Amniotic epithelial cell (primary cell): Measurements from ENCODE around the gene CRLF3.
"Not testable (repeated sequence)": the region's sequence is repeated elsewhere in the genome, so short reads cannot be mapped to it uniquely, and the experiment has no call there.

Source experiments
- DNase-seq: peaks from one replicate; pipeline ENCODE4 v3.0.0-alpha.2; 2010; ENCODE audit warnings: low read depth

CRLF3 gene

GRCh38 chr17:30814236-30814635 lies 10.3 kb downstream of the CRLF3 start:
- not testable (repeated sequence) for DNase-seq

DNA sequence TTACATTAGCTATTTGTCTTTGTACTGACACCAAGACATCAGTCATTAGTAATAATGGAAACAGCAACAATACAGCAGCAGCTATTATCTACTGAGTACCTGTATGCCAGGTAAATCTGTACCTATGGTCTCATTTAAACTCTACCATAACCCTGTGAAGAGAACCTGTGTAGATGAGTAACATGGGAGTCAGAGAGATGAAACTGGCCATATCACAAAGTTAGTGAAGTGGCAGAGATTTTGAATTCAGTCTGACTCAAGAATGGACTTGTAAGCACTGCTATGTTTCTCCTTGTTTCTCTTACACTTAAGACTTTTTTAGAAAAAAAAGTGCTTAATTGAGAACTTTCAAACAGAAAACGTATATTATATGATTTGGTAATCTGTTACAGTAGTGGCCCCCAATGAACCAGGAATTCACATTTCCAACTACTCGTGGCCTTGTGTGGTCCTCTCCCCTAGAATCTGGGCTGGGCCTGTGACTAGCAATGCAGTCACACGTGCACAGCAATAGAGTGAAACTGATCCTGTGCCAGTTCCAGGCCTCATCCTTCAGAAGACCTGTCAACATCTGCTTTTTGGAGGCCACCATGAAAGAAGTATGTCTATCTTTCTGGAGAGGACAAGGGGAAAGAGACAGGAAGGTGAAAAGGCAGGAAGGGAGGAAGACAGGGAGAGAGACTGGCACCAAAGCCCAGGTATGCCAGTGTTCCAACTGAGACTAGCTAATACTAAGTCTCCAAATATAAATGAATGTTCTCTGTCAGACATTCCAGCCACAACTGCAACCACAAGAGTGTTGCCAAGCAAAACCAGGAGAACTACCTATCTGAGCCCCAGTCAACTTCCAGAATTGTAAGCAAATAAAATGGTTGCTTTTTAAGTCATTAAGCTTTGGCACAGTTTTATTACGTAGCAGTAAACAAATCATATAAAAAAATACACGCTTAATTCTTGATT lies 12.0 kb downstream of the CRLF3 start:
- DNase-seq, result peak; percentile 48

DNA sequence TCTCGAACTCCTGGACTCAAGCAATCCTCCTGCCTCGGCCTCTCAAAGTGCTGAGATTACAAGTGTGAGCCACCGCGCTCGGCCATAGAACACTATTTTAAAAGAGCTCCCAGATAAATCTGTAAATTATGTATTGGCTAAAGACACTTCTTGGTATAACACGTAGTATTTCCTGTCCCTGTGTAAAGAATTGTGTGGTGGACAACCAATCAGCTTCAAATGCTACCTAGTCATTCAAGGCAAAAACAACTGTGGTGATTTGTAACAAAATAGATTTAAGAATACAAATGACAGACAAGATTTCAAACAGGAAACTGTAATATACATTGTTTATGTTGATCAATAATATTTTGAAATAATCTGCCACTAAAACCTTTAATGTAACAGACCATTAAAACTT lies 14.6 kb downstream of the CRLF3 start:
- DNase-seq, result no peak

DNA sequence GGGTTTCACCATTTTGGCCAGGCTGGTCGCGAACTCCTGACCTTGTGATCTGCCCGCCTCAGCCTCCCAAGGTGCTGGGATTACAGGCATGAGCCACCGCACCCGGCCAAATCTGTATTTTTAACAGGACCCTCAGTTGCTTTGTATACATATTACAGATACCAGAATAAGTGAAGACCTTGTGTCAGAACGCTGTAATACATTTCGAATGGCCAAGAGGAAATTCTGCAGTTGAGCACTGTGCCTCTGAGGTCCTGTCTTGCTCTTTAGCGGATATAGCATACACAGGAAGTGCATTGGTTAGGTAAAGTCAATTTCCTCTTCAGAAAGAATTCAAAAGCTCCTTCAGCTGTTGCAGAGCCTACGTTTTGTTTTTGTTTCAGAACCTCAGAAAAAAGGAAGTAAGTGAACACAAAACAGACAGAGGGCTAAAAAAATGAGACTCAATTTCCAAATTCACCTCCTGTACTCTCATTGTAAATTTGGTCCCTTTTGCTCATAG lies 15.7 kb downstream of the CRLF3 start:
- DNase-seq, result no peak

- no peak for DNase-seq
Observed at GRCh38 chr17:30807896-30808295, 16.6 kb downstream of the CRLF3 start.

DNA sequence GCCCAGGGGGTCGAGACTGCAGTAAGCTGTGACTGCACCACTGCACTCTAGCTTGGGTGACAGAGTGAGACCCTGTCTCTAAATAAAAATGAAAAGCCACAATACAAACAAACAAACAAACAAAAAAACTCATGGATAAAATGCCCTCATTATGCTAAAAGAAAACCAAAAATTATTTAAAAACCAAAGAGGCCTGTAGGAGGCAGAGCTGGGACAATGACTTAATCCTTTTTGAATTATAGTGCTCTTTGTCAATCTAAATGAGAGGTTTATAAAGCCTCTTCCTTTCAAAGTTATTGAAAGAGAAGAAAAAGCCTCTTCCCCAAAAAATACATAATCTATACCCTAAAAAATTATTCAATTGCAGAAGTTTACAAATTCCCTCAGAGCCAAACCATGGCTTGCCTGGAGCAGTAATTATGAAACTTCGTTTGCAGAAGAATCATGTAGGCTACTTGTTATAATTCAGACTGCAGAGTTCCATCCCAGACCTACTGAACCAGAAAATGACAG lies 18.5 kb downstream of the CRLF3 start:
- DNase-seq, result no peak

DNA sequence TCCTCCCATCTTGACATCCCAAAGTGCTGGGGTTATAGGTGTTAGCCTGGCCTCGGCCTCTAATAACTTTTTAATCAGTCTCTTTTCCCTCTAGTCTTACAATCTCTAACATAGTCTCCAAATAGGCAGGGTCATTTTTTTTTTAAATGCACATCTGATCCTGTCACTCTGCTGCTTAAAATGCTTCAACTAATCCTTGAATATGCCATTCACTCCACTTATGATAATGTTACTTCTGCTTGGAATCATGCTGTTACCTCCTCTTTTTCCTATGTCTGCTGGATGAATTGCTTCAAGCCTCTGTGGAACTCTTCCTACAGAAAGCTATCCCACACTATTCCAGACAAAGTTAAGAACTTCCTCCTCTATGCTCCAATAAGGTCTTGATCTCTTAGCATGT lies 22.8 kb downstream of the CRLF3 start:
- no peak for DNase-seq

- peak; percentile 45 for DNase-seq
Observed at GRCh38 chr17:30796016-30796415, 28.5 kb downstream of the CRLF3 start.

DNA sequence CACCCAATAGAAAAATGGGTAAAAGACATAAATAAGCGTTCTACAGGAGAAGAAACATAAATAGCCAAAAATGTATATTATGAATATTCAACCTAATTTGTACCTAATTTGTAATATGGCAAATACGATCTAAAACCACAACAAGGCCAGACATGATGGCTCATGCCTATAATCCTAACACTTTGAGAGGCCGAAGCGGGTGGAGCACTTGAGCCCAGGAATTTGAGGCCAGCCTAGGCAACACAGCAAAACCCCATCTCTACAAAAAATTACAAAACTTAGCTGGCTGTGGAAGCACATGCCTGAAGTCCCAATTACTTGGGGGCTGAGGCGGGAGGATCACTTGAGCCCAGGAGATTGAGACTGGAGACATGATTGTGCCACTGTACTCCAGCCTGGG lies 30.1 kb downstream of the CRLF3 start:
- no peak for DNase-seq

GRCh38 chr17:30793282-30793977 lies 31.1 kb downstream of the CRLF3 start:
- DNase-seq, result no peak

DNA sequence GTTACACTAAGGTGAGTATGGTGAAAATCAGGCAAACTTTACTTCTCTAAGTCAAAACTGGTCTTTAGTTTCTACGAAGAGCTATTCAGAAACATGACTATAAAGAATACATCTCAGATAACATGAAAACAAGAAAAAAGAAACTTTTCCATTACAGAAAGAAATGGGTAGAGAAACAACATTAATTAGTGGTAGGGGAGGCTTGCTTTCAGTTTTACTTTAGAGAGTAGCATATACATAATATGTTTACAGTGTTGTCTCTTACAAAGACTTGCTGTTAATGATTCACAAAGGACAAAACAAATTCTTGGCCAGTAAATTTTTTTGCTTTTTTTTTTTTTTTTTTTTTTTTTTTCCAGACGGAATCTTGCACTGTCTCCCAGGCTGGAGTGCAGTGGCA lies 34.2 kb downstream of the CRLF3 start:
- no peak for DNase-seq

- DNase-seq, result no peak
Observed at GRCh38 chr17:30788918-30789317, 35.6 kb downstream of the CRLF3 start.

- no peak for DNase-seq
Observed at GRCh38 chr17:30782206-30782605, 42.3 kb downstream of the CRLF3 start.

DNA sequence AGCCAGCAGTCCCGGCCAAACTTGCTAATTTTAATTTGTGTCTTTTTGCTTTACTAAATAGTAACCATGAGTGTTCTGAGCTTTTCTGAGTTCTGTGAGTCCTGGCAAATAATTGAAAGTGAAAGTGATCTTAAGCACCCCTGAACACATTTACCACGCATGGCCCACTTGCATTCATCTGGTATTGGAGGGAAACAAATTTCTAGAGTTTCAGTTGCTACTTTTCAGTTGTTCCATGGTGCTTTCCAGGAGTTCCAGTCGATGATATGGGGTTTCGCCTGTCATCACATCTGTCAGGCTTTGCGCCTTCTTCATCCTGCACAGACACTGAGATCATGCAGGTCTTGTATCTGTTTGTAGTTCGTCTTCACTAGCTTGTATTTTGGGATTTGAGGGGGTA lies 44.1 kb downstream of the CRLF3 start:
- DNase-seq, result no peak

- not testable (repeated sequence) for DNase-seq
Observed at GRCh38 chr17:30768771-30769170, 55.7 kb downstream of the CRLF3 start.

GRCh38 chr17:30767641-30768404 lies 56.7 kb downstream of the CRLF3 start:
- peak; percentile 72 for DNase-seq

- no peak for DNase-seq
Observed at GRCh38 chr17:30761060-30761459, 63.4 kb downstream of the CRLF3 start.

- not testable (repeated sequence) for DNase-seq
Observed at GRCh38 chr17:30753291-30753690, 71.2 kb downstream of the CRLF3 start.

- not testable (repeated sequence) for DNase-seq
Observed at GRCh38 chr17:30750982-30751381, 73.5 kb downstream of the CRLF3 start.

- DNase-seq, result not testable (repeated sequence)
Observed at GRCh38 chr17:30747621-30748020, 76.9 kb downstream of the CRLF3 start.

DNA sequence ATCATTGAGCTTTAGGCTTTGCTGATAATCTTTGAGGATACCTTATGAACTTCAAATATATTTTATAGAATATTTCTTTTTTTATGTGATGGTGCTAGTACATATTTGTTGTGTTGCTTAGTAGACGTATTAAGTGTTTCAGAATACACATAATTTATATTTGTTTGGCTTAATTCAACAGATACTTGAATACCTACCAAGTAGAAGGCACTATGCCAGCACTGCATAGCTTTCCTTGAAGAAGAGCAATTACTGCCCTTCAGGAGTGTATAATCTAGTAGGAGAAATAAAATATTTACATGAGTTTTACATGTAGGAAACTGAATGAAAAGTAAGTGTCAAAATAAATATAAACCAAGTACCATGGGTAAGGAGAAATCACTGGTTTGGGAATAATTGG lies 81.8 kb downstream of the CRLF3 start:
- peak; percentile 9 for DNase-seq

GRCh38 chr17:30736371-30736770 lies 88.1 kb downstream of the CRLF3 start:
- DNase-seq, result not testable (repeated sequence)
